GM19035 (cell line): ENCODE data around the gene PLA2G4F.

Source experiments
- ATAC-seq: cut with Tn5 transposase; IDR thresholded peaks from one replicate; pipeline ENCODE4 v1.9.1; 2021; ENCODE audit not compliant: unreplicated experiment

The PLA2G4F gene

DNA sequence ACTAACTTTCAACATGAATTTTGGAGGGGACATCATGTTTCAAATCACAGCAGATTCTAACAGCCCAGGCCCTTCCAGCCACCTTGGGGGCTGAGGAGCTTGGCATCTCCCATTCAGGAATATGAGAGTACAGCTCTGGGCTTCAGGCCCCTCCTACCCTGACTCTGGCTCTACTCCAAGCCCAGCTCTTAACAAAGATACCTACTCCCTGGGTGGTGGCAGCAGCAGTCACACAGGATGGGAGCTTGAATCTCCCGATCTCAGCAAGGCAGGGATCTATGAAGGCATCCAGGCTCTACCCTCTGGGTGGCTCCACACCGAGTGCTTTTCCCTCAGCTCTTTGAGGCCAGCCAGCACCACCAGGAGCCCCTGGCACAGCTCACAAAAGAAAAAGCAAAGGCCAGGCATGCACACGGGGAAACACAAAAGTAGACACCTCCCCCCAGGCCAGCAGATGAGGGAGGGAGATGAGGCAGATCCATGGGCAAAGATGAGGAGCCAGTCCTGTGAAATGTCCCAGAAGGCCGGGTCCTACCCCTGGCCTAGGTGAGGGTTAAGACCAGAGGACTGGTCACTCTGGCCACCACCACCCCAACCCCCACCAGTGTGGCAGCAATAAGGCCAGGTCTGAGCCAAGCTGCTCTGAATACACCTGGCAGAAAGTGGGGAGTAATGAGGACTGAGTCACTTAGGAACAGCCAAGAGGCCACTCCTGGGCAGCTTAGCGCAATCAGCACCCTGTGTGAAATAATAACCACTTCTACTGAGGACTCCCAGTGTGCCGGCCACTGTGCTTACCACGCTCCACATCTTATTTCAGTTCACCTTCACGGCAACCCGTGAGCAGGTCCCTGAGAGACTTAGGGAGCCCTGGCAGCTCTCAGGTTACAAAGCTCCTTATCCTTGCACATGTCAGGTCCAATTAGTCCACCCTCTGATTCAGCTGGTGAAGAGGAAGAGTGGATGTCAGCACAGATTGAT, 24.3 kb downstream of the PLA2G4F start:
- ATAC-seq = no peak

DNA sequence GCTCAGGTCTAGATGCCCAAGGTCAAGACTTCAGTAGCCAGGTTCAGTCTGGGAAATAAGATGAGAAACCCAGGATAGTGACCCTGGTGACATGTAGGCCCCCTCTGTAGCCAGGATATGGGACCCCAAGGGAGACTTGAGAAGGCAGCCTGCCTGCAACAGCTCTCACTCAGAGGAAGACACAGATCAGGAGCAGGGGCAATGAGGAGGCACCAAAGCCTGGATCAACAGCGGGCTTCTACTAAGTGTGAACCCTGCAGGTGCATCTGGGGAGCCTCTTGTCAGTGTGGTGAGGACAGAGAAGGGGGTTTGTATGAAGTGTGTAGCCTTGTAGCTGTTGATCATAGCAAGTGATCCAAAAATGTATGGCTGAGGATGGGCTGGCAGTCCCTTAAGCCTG, 25.4 kb downstream of the PLA2G4F start:
- ATAC-seq = no peak

DNA sequence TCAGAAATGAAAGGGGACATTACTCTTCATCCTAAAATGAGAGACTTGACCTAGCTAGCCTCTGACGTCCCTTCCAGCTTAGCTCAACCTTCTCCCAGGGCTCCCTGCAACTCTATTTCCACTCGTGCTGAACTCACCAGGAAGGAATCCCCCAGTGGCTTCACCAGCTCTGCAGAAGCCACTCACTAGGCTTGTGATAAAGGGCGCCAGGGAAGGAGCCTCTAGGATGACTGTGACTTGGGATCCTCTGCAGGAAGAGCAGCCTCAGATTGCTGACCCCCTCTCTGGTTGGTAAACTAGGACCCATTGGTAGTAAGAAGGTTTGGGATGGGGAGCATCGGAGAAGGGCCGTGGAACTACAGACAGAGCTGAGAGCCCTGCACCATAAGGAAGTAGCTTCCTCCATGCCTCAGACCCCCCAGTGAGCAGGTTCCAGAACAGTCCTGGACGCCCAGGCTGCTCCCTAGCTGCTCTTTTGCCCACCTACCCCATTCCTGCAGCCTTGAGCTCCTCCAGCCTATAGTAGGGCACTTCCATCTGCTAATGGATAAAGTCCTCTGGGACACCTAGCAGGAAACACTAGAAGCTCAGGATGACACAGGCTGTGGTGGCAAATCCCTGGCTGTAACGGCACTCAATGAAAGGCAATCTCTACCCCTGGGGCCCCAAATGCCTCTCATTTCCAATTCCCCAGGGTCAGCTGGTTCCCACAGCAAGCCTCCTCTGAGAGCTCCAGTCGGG, 26.0 kb downstream of the PLA2G4F start:
- no peak for ATAC-seq

DNA sequence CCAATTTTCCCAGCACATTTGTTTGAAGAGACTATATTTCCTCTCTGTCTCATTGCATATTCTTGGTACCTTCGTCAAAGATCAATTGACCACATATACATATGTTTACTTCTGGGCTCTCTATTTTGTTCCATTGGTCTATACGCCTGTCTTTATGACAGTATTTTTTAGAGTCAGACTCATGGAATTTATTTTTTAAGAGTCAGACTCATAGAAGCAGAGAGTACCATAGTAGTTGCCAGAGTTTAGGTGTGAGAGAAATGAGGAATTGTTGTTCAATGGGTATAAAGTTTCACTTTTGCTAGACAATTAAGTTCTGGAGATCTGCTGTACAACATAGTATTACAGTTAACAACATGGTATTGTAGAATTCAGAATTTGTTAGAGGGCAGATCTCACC, 27.1 kb downstream of the PLA2G4F start:
- ATAC-seq = no peak

DNA sequence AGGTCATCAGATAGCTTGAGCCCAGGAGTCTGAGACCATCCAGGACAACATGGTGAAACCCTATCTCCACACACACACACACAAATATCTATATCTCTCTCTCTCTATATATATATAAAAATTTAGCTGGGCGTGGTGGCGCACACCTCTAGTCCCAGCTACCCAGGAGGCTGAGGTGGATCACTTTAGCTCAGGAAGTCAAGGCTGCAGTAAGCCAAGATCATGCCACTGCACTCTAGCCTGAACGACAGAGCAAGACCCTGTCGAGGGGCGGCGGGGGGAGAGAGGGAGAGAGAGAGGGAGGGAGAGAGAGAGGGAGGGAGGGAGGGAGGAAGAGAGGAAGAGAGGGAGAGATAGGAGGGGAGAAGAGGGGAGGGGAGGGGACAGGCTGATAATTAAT, 28.0 kb downstream of the PLA2G4F start:
- ATAC-seq = no peak

DNA sequence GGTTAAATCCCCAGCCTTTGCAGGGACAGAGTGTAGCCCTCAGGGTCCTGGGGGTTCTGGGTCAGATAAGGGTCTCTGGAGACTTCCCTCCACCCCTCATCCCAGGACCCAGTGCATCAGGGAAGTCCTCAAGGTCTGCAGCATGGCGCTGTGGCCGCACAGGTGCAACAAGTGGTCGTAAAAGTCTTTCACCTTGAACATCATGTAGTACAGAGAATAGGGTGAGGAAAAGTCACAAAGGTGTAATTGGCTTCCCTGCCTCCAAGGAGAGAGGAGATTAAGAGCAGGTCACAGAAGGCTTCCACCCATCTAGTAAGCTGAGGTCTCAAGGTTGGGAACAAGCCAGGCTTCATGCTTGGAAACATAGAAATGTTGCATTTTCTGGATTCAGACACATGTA, 32.9 kb downstream of the PLA2G4F start:
- no peak for ATAC-seq

DNA sequence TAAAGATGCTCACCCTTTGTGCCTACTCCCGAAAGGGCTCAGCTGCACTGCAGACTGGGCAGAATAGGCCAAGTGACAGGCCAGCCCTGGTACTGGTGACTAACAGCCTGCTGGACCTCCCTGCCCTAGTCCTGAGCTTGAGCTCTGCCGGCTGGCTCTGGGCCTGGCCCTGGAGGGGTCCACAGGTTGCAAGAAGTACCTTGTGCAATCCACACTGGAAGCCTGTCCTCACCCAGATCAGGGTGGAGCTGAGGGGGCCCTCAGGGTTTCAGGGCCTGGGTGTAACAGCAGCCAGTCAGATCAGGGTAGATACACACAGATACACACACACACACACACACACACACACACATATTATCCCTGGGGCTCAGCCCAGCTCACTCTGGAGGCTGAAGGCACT, 34.8 kb downstream of the PLA2G4F start:
- ATAC-seq = no peak

DNA sequence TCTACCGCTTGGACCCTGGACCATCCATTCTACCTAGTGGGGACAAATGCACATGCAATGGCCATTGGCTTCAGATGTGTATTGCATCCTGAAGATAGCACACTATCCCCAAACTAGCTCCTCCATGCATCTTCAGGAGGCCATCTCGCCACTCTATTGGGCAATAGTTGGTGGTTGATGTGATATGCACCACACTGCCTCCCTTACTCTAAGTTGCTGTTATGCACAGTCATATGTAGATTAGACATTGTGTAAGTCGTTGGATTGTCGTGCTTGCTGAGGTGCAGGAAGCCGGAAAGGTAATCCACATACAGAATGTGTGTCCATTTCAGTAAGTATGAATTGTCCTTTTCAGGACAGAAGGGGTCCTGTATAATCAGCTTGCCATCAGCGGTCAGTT, 35.4 kb downstream of the PLA2G4F start:
- no peak for ATAC-seq

DNA sequence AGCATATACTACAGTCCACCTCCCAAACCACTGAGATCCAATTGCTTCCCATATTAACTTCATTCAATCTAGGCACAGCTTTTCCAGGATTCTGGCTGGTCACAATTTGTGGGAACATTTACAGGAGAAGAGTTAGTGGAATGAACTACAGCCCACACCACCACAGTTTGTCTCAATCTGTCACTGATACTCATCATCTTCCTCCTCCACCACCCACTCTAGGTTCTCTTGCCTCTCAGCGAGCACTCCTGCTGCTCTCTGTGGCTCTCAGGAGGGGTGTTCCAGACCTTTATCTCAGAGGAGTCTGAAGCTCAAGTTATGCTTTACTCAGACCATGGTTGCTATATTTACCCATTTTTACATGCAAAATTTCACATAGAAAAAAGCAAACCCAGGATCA, 36.2 kb downstream of the PLA2G4F start:
- no peak for ATAC-seq

DNA sequence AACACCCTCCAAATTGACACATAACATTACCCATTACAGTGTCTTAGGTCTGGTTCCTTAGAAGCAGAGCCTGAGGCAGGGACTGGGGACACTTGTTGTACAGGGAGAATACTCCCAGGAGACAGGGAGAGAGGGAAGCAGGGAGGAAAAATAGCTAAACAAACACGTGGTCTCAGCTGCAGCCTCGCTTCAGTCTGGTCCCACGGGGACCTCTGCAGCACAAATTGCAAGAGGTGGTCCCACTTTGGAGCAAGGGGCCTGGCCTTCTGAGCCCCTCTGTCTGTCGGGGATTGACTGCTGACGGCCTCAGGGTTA, 37.0 kb downstream of the PLA2G4F start:
- no peak for ATAC-seq

DNA sequence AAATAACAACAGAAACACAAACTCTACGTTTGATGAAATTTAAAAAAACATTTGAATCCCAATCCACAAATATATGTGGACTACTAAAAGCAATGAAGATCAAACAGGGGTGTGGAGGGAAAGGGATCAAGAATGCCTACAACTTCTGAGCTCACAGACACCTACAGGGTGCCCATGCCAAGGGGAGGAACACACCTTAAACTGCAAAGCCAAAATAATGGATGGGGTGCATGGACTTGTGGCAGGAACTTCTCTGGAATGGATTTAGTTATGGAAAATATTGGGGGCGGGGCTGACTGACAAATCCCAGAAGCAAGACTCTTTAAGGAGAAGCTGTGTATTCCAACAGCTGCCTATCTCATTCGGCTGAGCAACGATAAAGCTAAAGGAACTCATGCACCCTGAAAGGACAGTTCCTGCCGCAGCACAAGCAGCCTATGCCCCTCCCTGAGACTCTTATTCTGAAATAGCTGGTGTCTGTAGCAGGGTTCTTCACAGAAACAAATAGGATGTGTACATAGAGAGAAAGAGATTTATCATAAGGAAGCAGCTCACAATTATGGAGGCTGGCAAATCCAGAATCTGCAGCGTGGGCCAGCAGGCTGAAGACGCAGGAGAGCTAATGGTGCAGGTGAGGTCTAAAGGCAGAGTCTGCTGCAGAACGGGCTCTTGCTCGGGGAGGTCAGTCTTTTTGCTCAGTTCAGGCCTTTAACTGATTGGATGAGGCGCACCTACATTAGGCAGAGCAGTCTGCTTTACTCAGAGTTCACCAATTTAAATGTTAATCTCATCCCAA, 37.6 kb downstream of the PLA2G4F start:
- no peak for ATAC-seq

DNA sequence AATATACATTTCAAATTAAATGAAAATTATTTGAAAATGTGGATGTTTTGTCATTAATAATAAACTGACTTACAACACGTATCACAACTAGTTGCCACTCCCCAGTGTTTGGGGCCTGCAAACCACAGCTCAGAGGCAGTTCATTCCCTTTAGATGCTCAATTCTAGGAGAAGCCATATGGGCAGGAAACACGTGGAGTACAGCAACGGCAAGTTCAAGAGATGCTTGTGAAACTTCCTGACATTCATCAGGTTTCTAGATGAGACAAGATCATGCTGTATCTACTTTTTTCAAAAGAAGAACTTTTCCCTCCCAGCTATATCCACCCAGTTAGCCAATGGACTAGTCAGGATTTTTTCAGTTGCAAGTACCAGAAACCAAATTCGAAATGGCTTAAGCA, 44.5 kb downstream of the PLA2G4F start:
- no peak for ATAC-seq

DNA sequence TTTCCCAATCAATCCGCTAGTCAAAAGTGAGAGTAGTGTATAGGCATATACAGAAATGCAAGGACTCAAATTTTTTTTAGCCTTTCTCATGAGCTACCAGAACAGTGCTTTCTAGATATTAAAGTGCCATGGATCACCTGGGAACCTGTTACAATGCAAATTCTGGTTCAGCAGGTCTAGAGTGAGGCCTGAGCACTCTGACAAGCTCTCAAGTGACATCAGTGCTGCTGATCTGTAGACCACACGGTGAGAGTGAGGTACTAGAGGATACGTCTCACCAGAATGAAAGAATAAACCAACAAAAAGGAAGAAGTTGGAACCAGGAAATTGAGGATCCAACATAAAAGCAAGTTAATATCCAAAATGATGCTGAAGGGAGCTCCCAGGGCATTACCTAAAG, 46.1 kb downstream of the PLA2G4F start:
- no peak for ATAC-seq

DNA sequence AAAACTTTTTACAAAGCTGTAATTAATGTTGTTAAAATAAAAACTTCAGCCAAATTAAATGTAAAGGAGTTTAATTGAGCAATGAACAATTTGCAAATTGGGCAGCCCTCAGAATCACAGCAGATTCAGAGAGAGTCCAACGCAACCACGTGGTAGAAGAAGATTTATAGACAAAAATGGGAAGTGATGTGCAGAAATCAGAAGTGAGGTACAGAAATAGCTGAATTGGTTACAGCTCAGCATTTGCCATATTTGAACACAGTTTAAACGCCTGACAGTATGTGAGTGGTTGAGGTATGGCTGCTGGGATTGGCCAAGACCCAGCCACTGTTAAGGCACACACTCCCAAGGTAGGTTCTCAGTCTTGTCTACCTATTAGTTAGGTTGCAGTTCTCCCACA, 47.6 kb downstream of the PLA2G4F start:
- ATAC-seq = no peak

DNA sequence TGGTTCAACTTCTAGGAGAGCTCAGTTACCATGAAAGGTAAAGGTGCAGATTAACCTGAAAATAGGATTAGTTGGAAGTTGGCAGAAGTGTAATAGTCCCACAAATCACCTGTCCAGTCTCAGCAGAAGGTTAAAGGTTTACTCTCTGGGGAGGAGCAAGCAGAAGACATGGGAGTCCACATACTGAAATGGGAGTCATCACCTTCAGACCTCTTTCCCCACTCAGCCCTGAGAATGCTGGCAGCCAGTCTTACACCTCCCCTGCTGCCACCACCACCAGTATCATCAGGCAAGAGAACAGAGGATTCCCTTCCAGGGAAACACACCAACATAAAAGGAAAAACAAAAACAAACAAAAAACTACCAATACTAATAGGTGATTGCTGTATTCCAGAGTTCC, 48.2 kb downstream of the PLA2G4F start:
- ATAC-seq = no peak

DNA sequence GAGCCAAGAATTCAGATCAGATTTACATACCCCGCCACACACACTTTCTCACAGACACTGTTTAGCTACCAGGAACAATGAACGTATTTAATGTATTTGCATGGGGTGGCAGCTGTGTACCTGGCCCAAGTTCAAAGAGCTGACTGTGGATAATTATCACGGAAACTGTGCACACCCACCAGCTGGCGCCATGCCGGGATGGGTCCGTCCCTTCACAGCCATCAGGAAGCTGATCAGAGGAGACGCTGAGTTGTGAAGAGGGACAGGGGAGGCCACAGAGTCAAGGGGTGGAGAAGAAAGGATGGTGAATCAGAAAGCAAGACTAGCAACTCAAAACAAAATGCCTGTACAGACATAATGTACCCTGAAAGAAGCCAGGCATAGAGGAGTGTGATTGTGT, 49.0 kb downstream of the PLA2G4F start:
- ATAC-seq = no peak

DNA sequence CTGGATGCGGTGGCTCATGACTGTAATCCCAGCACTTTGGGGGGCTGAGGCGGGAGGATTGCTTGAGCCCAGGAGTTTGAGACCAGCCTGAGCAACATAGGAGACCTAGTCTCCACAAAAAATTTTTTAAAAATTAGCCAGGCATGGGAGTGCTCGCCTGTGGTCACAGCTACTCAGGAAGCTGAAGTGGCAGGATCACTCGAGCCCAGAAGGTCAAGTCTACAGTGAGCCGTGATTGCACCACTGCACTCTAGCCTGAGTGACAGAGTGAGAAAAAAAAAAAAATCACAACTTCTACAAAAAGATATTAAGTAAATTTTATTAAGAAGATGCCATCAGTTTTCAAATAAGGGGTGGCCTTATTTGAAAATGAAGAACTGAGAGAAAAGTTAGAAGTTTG, 50.1 kb downstream of the PLA2G4F start:
- no peak for ATAC-seq

DNA sequence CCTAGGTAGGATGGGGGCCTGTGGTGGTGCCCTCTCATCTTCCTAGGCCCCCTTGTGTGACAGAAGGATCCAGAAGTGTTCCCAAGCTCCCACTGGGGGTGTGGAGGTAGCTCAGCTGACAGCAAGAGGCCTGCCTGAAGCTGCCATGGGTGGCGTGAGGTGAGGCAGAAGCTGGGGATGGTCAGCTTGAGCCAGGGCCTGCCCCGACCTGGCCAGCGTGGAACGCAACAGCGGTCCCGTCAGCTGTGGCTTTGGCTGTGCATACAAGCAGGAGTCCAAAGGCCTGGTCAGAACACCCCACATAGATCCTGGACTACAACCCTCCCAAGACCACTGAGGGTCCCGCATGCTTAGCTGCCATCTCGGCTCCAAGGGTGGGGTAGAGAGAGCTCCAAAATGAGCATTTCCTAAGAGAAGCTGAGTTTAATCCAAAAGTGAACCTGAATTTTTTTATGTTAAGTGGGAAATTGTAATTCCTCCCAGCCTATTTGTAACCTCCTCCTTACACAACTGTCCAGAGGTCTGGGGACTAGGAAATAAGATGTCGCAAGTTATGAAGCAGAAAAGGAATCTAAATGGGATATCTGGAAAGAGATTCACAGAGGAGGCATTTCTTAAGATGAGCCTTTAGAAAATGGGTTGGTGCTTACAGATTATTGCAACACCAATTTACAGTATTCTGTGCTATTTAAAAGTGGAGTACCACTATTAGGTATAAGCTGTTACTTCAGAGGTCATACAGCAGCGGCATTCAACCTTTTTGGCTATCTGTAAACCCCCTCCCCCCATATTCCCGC, 52.1 kb downstream of the PLA2G4F start:
- ATAC-seq = no peak

DNA sequence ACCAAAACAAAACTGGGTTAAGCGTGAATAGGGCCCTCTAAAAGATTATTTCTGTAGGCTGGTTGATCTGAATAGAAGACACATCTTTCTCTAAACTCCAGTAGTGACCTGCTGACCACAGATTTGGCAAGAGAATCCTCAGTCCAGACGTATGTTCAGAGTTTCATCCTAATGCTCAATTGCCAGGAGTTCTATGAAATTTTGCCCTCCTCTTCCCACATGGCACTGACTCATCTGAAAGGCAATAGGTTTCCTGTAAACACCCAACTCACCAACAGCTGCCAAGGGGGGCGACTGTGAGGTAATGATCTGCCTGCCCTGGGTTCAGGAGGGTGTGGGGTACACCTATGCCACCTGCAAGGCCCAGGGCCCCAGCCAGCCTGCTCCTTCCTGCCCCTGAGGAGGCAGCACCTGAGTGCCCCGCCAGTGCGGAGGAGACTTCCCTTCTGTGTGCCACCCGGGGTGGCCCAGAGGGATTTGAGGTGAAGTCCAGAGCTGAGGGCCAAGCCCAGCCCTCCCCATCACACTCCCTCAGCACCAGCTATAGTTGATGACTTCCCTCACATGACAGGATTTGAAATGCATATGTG, 53.7 kb downstream of the PLA2G4F start:
- ATAC-seq = no peak

DNA sequence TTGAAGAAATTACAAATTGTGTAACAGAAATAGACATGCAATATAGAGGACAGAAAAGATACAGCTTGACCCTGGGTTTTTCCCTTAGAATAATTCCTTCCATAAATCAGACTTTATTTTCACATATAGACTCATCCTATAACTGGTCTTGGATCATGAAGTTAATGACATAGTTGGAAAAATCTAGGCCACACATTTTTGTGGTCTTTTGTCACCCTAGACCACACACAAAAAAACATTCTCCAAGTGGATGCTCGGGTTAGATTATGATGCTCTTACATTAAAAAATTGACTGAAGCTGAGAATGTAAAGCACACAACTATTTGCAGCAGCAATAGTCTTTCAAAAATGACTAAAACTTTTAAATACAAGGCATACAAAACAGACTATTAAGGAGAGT, 54.6 kb downstream of the PLA2G4F start:
- no peak for ATAC-seq
